Muscle layer of colon (tissue), 2 donors: Measurements from ENCODE around the gene RFC4.

Experiments used
- H3K27ac ChIP-seq: one replicate; pipeline ENCODE4 v1.7.0; 2013; ENCODE audit warnings: low read depth, mild to moderate bottlenecking, low read length, moderate library complexity
- H3K27me3 ChIP-seq, 2 donors: one replicate each; pipeline ENCODE4 v1.7.0; 2013; ENCODE audit warnings: low read length in 2 of 2, mild to moderate bottlenecking in 2 of 2; ENCODE audit not compliant: insufficient read depth in 2 of 2, control insufficient read depth in 1 of 2
- H3K36me3 ChIP-seq: one replicate; pipeline ENCODE4 v1.7.0; 2013; ENCODE audit warnings: mild to moderate bottlenecking, low read length; ENCODE audit not compliant: insufficient read depth
- H3K4me1 ChIP-seq: one replicate; pipeline ENCODE4 v1.7.0; 2013; ENCODE audit warnings: mild to moderate bottlenecking, low read length; ENCODE audit not compliant: insufficient read depth
- H3K4me3 ChIP-seq, 2 donors: one replicate each; pipeline ENCODE4 v1.7.0; 2013; ENCODE audit warnings: low read length in 2 of 2, low read depth in 1 of 2, mild to moderate bottlenecking in 1 of 2, moderate library complexity in 1 of 2
- H3K9ac ChIP-seq: one replicate; pipeline ENCODE4 v1.7.0; 2013; ENCODE audit warnings: low read length
- H3K9me3 ChIP-seq: one replicate; pipeline ENCODE4 v1.7.0; 2013; ENCODE audit warnings: mild to moderate bottlenecking, low read length
- donor health status: abdominal sarcoma.
- donor health status: Adenocarcinoma of cecum.

The RFC4 gene

DNA sequence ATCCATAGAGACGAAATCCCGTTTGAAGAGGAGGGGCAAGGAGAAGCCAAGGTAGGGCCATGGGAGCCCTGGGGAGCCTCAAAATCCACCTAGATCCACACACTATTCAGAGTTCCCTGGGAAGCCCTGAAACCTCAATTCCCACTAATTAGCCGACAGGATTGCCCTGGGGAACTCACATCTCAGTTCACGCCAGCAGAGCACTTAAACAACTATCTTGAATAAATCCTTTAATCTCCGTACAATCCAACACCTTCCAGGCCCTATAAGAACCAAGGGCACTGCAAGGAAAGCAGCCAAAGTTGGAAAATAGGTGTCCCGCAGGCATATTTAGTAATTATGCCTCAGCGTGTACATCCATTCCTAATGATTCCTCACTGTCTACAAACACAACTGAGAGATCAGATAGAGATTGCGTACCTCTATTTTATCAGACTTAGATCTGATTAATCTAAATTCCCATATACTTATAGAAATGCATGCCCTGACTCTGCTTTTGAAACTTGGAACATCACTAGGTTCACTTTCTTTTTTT is 48.5 kb downstream of the RFC4 start:
- Histone ChIP-seq H3K36me3 (no peaks in the 10 kb centered on the region), H3K27ac (no peak overlapping the region), H3K9me3 (no peaks in the 10 kb centered on the region), H3K4me1 (no peaks in the 10 kb centered on the region), H3K27me3 (no peaks in the 10 kb centered on the region), H3K4me3 (no peak overlapping the region), H3K9ac (no peak overlapping the region)

- H3K4me1 ChIP-seq: no peaks in the 10 kb centered on the region
- no peaks in the 10 kb centered on the region for H3K9me3 ChIP-seq
- no peaks in the 10 kb centered on the region for H3K36me3 ChIP-seq
- H3K27me3 ChIP-seq: no peaks in the 10 kb centered on the region
- no peak overlapping the region for H3K9ac ChIP-seq
- H3K27ac ChIP-seq: no peak overlapping the region
- no peak overlapping the region for H3K4me3 ChIP-seq
These were observed 49.1 kb downstream of the RFC4 start for GRCh38 chr3:186757214-186757613.

- H3K4me1 ChIP-seq: no peaks in the 10 kb centered on the region
- no peaks in the 10 kb centered on the region for H3K27me3 ChIP-seq
- H3K4me3 ChIP-seq: no peak overlapping the region
- no peaks in the 10 kb centered on the region for H3K9me3 ChIP-seq
- H3K27ac ChIP-seq: no peak overlapping the region
- H3K36me3 ChIP-seq: no peaks in the 10 kb centered on the region
- no peak overlapping the region for H3K9ac ChIP-seq
These were observed 51.4 kb downstream of the RFC4 start for GRCh38 chr3:186754871-186755270.

GRCh38 chr3:186754006-186754405 is 52.3 kb downstream of the RFC4 start:
- Histone ChIP-seq H3K36me3 (no peaks in the 10 kb centered on the region), H3K27ac (no peak overlapping the region), H3K27me3 (no peaks in the 10 kb centered on the region), H3K9ac (no peak overlapping the region), H3K4me1 (no peaks in the 10 kb centered on the region), H3K4me3 (no peak overlapping the region), H3K9me3 (no peaks in the 10 kb centered on the region)

DNA sequence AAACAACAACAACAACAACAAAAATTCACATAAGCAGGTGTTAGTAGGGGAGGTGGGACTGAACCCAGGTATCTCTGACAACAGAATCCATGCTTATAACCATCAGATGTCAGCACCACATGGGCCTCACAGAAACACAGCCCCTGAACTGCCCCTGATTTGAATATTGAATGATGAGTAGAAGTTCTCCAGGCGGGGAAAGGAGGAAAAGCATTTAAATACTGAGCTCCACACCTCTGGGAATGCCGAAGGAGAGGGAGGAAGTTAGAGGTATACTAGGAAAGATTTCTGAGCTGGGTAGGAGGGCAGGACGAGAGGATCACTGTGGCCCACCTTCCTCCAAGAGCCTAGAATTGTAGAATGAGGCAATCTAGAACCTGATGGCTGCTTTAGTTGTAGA is 54.8 kb downstream of the RFC4 start:
- Histone ChIP-seq H3K9ac (no peak overlapping the region), H3K27me3 (no peaks in the 10 kb centered on the region), H3K27ac (no peak overlapping the region), H3K4me3 (no peak overlapping the region), H3K36me3 (no peaks in the 10 kb centered on the region), H3K4me1 (no peaks in the 10 kb centered on the region), H3K9me3 (no peaks in the 10 kb centered on the region)

GRCh38 chr3:186750316-186750715 is 56.0 kb downstream of the RFC4 start:
- no peaks in the 10 kb centered on the region for H3K27me3 ChIP-seq
- no peak overlapping the region for H3K9ac ChIP-seq
- no peak overlapping the region for H3K27ac ChIP-seq
- no peak overlapping the region for H3K4me3 ChIP-seq
- no peaks in the 10 kb centered on the region for H3K9me3 ChIP-seq
- H3K36me3 ChIP-seq: no peaks in the 10 kb centered on the region
- no peaks in the 10 kb centered on the region for H3K4me1 ChIP-seq

DNA sequence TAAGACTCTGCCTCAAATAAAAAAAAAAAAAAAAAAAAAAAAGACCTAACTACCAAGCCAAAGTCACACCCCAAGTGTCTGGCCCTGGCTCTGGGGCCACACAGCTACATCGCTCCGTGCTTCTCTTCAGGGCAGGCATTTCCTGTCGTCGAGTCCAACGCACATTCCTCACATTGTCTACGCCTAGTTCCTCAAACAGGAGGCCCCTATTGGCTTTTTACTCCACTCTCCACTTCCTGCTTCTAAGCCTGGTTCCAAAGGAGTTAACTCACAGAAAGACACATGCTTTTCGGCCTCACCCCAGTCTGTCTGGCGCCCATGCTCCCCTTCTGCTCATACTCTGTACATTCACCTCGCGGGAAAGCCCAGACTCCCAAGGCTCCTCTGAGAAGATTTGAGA is 60.3 kb downstream of the RFC4 start:
- H3K36me3 ChIP-seq: no peaks in the 10 kb centered on the region
- no peak overlapping the region for H3K4me3 ChIP-seq
- no peak overlapping the region for H3K27ac ChIP-seq
- no peaks in the 10 kb centered on the region for H3K4me1 ChIP-seq
- no peak overlapping the region for H3K9ac ChIP-seq
- no peaks in the 10 kb centered on the region for H3K9me3 ChIP-seq
- no peaks in the 10 kb centered on the region for H3K27me3 ChIP-seq

DNA sequence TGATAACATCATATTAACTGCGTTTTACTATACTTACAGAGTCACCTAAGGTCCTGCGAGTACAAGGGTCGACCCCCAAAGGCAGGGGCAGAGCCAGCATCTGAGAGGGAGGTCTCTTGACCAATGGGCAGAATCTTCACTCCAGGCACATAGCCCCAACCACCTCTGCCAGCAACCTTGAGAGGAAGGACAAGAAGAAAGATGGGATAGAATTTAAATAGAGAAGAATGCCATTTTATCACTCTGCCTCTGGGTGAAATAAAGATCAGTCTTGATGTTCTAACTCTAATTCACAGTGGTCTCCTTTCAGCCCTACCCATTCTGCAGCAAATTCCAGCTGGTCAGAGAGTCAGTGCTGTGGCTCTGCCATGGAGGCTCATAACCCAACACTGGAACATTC is 62.6 kb downstream of the RFC4 start:
- Histone ChIP-seq H3K27me3 (no peaks in the 10 kb centered on the region), H3K4me1 (no peaks in the 10 kb centered on the region), H3K4me3 (no peak overlapping the region), H3K9ac (no peak overlapping the region), H3K36me3 (no peaks in the 10 kb centered on the region), H3K9me3 (no peaks in the 10 kb centered on the region), H3K27ac (no peak overlapping the region)

GRCh38 chr3:186742618-186743380 is 63.5 kb downstream of the RFC4 start:
- no peak overlapping the region for H3K9ac ChIP-seq
- H3K9me3 ChIP-seq: no peaks in the 10 kb centered on the region
- H3K4me1 ChIP-seq: no peaks in the 10 kb centered on the region
- H3K27ac ChIP-seq: no peak overlapping the region
- no peak overlapping the region for H3K4me3 ChIP-seq
- no peaks in the 10 kb centered on the region for H3K36me3 ChIP-seq
- H3K27me3 ChIP-seq: no peaks in the 10 kb centered on the region
